Fibroblast of lung (primary cell): ENCODE data around the gene PCDHA8.

Source experiments
- EZH2 ChIP-seq: IDR thresholded peaks from 2 replicates; pipeline ENCODE4 v1.5.1; 2012; ENCODE audit warnings: low read length, control low read depth, mild to moderate bottlenecking; ENCODE audit errors: missing control alignments
- TF ChIP-seq, protein P1 (sequence below), 2 donors: IDR thresholded peaks in 1 of 2; conservative IDR thresholded peaks in 1 of 2; 1 replicate in 1 of 2; 2 replicates in 1 of 2; pipeline ENCODE4 v1.5.1; 2011 to 2012; ENCODE audit warnings: low read length in 2 of 2, control low read depth in 1 of 2, inconsistent platforms in 1 of 2, low read depth in 1 of 2, mild to moderate bottlenecking in 1 of 2

DNA sequence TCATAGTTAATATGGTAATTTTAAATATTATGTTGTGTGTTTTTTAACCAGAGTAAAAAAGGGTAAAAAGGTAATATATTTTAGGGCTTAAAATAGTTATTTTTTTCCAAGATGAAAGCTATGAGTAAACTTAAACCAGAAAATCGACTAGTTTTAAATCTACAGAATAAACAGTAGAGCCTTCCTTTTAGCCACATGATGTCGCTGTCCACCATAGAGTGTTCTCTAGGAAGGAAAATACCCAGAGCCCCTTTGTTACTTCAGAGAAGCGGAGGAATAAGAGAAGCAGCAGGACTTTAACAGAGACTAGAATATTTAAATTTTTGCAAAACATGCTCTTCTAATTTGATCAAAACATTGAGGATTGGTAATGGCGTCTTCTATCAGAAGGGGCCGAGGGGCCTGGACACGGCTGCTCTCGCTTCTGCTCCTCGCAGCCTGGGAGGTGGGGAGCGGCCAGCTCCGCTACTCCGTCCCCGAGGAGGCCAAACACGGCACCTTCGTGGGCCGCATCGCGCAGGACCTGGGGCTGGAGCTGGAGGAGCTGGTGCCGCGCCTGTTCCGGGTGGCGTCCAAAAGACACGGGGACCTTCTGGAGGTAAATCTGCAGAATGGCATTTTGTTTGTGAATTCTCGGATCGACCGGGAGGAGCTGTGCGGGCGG, 46.3 kb upstream of the PCDHA8 start, which contains the start of gene PCDHA2:
- TF ChIP-seq, protein P1, sequence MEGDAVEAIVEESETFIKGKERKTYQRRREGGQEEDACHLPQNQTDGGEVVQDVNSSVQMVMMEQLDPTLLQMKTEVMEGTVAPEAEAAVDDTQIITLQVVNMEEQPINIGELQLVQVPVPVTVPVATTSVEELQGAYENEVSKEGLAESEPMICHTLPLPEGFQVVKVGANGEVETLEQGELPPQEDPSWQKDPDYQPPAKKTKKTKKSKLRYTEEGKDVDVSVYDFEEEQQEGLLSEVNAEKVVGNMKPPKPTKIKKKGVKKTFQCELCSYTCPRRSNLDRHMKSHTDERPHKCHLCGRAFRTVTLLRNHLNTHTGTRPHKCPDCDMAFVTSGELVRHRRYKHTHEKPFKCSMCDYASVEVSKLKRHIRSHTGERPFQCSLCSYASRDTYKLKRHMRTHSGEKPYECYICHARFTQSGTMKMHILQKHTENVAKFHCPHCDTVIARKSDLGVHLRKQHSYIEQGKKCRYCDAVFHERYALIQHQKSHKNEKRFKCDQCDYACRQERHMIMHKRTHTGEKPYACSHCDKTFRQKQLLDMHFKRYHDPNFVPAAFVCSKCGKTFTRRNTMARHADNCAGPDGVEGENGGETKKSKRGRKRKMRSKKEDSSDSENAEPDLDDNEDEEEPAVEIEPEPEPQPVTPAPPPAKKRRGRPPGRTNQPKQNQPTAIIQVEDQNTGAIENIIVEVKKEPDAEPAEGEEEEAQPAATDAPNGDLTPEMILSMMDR (conservative IDR thresholded peaks at IDR 0.05 in 1 of 2, IDR thresholded peaks at IDR 0.05 in 1 of 2; ENCODE audit: low read depth in 1 of 2, low read length in 2 of 2) = peak in 1 of 2 donors; percentile 6
- TF ChIP-seq EZH2 = no peak
